Osteoblast (primary cell): ENCODE measurements around the gene PCDHAC2. TPM values are rescaled to one million over a fixed set of nuclear protein-coding genes. Genes with fewer than 3 reads are reported as not detected.

Source experiments
- DNase-seq: peaks from one replicate; pipeline ENCODE4 v3.0.0; 2011; ENCODE audit warnings: low spot score, mixed read lengths; ENCODE audit not compliant: insufficient read length; ENCODE audit errors: missing footprints
- H2AFZ ChIP-seq: 2 replicates; pipeline ENCODE4 v1.6.0; 2011; ENCODE audit warnings: mild to moderate bottlenecking, low read length
- H3K27ac ChIP-seq: 2 replicates; pipeline ENCODE4 v1.5.1; 2011; ENCODE audit warnings: mild to moderate bottlenecking, low read depth, low read length, moderate library complexity
- H3K27me3 ChIP-seq: 2 replicates; pipeline ENCODE4 v1.6.0; 2012; ENCODE audit warnings: mild to moderate bottlenecking, control low read depth, inconsistent platforms, low read length, moderate library complexity; ENCODE audit not compliant: insufficient read depth
- H3K36me3 ChIP-seq: 2 replicates; pipeline ENCODE4 v1.5.1; 2011; ENCODE audit warnings: mild to moderate bottlenecking, low read length, control low read depth, moderate library complexity; ENCODE audit not compliant: insufficient read depth
- H3K4me1 ChIP-seq: 2 replicates; pipeline ENCODE4 v1.5.1; 2011; ENCODE audit warnings: mild to moderate bottlenecking, low read length, control low read depth, moderate library complexity; ENCODE audit not compliant: insufficient read depth
- H3K4me2 ChIP-seq: 2 replicates; pipeline ENCODE4 v1.6.0; 2011; ENCODE audit warnings: mild to moderate bottlenecking, low read length; ENCODE audit not compliant: insufficient read depth
- H3K4me3 ChIP-seq: fragments of 200-600 bp; sonication (generic); 3 replicates; pipeline ENCODE4 v1.5.1; 2012; ENCODE audit warnings: mild to moderate bottlenecking, low read length, inconsistent platforms; ENCODE audit not compliant: insufficient read depth
- H3K79me2 ChIP-seq: 2 replicates; pipeline ENCODE4 v1.6.0; 2012; ENCODE audit warnings: mild to moderate bottlenecking, low read length, control low read depth, inconsistent platforms; ENCODE audit not compliant: insufficient read depth
- H3K9me3 ChIP-seq: 2 replicates; pipeline ENCODE4 v1.5.1; 2011; ENCODE audit warnings: low read depth, low read length, control low read depth
- H4K20me1 ChIP-seq: 2 replicates; pipeline ENCODE4 v1.6.0; 2012; ENCODE audit warnings: mild to moderate bottlenecking, low read length, control low read depth; ENCODE audit not compliant: insufficient read depth
- total RNA-seq: library from RNA; depleted of rRNA; stranded (reverse); fragments of >200 nt; gene quantifications from 2 replicates; pipeline ENCODE4 v1.2.3, GENCODE V29; 2012
- TF ChIP-seq, protein P1 (sequence below): IDR thresholded peaks from 2 replicates; pipeline ENCODE4 v1.5.1; 2011; ENCODE audit warnings: mild to moderate bottlenecking, low read depth, low read length, moderate library complexity; ENCODE audit errors: extremely low read depth

PCDHAC2 gene
- total RNA-seq, 1 donor = 0.36 TPM

DNA sequence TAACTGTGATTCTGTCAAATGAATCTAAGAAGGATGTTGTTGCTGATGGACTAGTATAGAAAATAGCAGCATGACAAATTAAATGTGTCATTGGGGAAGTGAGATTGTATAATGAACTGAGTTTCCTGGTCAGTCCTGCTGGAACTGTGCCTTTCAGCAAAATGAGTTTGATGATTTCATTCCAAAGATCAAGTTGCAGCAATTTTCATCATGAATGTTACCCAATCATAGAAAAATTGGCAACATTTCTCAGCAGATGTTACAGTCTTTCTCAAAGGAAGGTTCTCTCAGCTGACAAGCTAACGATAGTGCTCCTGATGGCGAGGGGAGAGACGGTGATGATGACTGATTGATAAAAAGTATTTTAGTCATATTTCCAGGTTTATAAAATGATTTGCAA lies 10.7 kb downstream of the PCDHAC2 start:
- Histone ChIP-seq H3K4me1 (no peaks in the 10 kb centered on the region), H3K4me2 (no peak overlapping the region), H2AFZ (no peak overlapping the region), H3K27ac (no peak overlapping the region), H3K27me3 (no peaks in the 10 kb centered on the region), H4K20me1 (no peaks in the 10 kb centered on the region), H3K36me3 (no peaks in the 10 kb centered on the region), H3K9me3 (no peaks in the 10 kb centered on the region), H3K79me2 (no peaks in the 10 kb centered on the region), H3K4me3 (no peak overlapping the region)
- TF ChIP-seq, protein P1, sequence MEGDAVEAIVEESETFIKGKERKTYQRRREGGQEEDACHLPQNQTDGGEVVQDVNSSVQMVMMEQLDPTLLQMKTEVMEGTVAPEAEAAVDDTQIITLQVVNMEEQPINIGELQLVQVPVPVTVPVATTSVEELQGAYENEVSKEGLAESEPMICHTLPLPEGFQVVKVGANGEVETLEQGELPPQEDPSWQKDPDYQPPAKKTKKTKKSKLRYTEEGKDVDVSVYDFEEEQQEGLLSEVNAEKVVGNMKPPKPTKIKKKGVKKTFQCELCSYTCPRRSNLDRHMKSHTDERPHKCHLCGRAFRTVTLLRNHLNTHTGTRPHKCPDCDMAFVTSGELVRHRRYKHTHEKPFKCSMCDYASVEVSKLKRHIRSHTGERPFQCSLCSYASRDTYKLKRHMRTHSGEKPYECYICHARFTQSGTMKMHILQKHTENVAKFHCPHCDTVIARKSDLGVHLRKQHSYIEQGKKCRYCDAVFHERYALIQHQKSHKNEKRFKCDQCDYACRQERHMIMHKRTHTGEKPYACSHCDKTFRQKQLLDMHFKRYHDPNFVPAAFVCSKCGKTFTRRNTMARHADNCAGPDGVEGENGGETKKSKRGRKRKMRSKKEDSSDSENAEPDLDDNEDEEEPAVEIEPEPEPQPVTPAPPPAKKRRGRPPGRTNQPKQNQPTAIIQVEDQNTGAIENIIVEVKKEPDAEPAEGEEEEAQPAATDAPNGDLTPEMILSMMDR = no peak
- no peak for DNase-seq

DNA sequence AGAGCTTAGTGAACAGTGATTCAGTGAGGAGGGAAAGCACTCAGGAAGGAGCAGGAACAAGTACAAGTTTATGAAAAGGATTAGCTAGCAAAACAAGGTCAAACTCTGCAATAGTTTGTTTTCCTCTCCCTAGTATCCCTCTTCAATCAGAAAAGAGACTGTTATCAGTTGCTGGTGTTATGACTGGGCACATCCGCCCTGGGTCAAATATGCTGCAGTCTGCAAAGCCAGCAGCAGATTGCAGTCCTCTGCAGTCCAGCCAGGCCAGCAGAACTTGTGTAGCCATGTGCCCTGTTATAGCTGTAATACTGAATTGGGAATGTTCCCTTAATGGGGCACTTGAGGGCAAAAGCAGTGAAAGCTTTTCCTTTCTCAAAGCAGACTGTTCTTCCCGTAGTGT lies 12.0 kb downstream of the PCDHAC2 start:
- Histone ChIP-seq H3K27ac (no peak overlapping the region), H3K27me3 (no peaks in the 10 kb centered on the region), H3K79me2 (no peaks in the 10 kb centered on the region), H3K4me3 (no peak overlapping the region), H3K4me1 (no peaks in the 10 kb centered on the region), H4K20me1 (no peaks in the 10 kb centered on the region), H3K36me3 (no peaks in the 10 kb centered on the region), H3K4me2 (no peak overlapping the region), H3K9me3 (no peaks in the 10 kb centered on the region), H2AFZ (no peak overlapping the region)
- DNase-seq = no peak
- TF ChIP-seq, protein P1 = no peak

DNA sequence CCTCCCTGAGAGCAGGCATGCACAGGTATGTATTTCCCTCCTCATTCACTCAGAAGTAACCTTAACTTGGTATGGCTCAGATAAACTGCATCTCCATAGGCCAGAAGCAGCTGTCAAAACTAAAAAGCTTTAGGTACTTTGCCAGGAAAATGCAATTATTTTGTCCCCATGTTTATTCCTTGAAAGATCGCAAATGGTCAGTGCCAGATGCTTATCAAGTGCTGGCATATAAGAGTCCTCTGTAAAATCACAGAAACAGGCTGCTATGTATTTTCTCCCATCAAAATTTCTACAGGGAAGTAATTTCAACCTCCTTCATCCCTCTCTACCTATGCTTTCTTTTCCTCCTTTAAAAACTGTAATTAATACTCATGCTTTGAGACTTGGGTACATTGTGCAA lies 12.7 kb downstream of the PCDHAC2 start:
- H4K20me1 ChIP-seq = no peaks in the 10 kb centered on the region
- TF ChIP-seq, protein P1 = no peak
- no peak overlapping the region for H3K4me3 ChIP-seq
- no peak overlapping the region for H3K27ac ChIP-seq
- no peak for DNase-seq
- H3K27me3 ChIP-seq = no peaks in the 10 kb centered on the region
- H3K9me3 ChIP-seq = no peaks in the 10 kb centered on the region
- no peak overlapping the region for H3K4me2 ChIP-seq
- H3K36me3 ChIP-seq = no peaks in the 10 kb centered on the region
- no peak overlapping the region for H2AFZ ChIP-seq
- no peaks in the 10 kb centered on the region for H3K4me1 ChIP-seq
- H3K79me2 ChIP-seq = no peaks in the 10 kb centered on the region

DNA sequence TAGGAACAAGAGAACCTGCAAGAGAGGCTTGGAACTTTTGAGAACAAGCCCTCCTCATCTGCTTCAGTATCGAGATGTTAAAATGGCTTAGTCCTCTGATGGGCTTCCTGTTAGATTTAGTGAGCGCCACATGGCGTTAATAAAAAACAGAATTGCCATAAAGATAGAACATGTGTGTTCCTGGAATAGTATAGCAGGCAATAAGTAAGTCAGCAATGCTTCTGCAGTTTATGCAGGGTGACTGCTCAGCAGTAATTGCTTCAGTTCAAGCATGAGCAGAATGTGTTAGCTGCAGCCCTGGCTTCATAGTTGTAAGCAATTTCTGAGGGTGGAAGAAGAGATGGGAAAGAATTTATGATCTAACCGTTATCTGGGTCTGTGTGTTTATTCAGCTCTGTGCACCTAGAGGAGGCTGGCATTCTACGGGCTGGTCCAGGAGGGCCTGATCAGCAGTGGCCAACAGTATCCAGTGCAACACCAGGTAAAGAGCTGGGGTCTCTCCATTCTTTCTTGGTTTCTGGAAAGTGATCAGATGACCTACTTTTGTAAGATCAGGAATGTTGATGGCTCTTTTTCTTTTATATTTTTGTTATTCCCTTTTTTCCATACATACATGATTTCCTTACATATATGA lies 15.9 kb downstream of the PCDHAC2 start:
- no peaks in the 10 kb centered on the region for H3K9me3 ChIP-seq
- H3K79me2 ChIP-seq = no peaks in the 10 kb centered on the region
- TF ChIP-seq, protein P1 = no peak
- H3K4me1 ChIP-seq = no peaks in the 10 kb centered on the region
- no peaks in the 10 kb centered on the region for H3K27me3 ChIP-seq
- H4K20me1 ChIP-seq = no peaks in the 10 kb centered on the region
- H3K4me2 ChIP-seq = no peak overlapping the region
- DNase-seq = peak; percentile 68
- no peak overlapping the region for H2AFZ ChIP-seq
- H3K4me3 ChIP-seq = no peak overlapping the region
- no peaks in the 10 kb centered on the region for H3K36me3 ChIP-seq
- H3K27ac ChIP-seq = no peak overlapping the region
